ENCODE data around the gene G2E3. TPM values are rescaled to one million over a fixed set of nuclear protein-coding genes. Genes with fewer than 3 reads are reported as not detected.
"Not testable (repeated sequence)": the region's sequence is repeated elsewhere in the genome, so short reads cannot be mapped to it uniquely, and the experiment has no call there.

The G2E3 gene
- total and polyA plus RNA-seq, 2 of the 13 experiments (the other 11 are each of a cell fraction or from before 2014, with no cell fraction given): 22.8 to 63.0 TPM

- H3K4me3 ChIP-seq (replicated peaks in 1 of 3; ENCODE audit: insufficient read depth in 1 of 3, low read depth in 2 of 3, low read length in 3 of 3); CTCF ChIA-PET (ENCODE audit: low intra/inter-chr PET ratio, low total read pairs); H3K27me3 ChIP-seq (ENCODE audit: control insufficient read depth in 1 of 2, insufficient read depth in 2 of 2, low read length in 2 of 2); ATAC-seq; H2AFZ ChIP-seq (ENCODE audit: low read length); H3K4me1 ChIP-seq (ENCODE audit: insufficient read depth, low read length); in situ Hi-C loops (cut with HindIII; ENCODE audit: extremely low pct_ligation_motif_present, low pct_unique_long_range_greater_than_20kb); H3K79me2 ChIP-seq (ENCODE audit: insufficient read depth, low read length); H3K9me3 ChIP-seq (ENCODE audit: low read length); BruUV-seq (replicated peaks); H4K20me1 ChIP-seq (ENCODE audit: insufficient read depth, low read length); intact Hi-C loops (cut with micrococcal nuclease; ENCODE audit: unreplicated experiment); H3K36me3 ChIP-seq (replicated peaks in 1 of 2; ENCODE audit: control insufficient read depth in 1 of 2, insufficient read depth in 2 of 2, low read length in 2 of 2); FAIRE-seq; H3K27ac ChIP-seq (ENCODE audit: extremely low read length, insufficient read depth, low read length); H3K9ac ChIP-seq (ENCODE audit: insufficient read depth, low read depth, low read length); H3K4me2 ChIP-seq (ENCODE audit: low read depth, low read length); DNase-seq (ENCODE audit: low spot score); TF ChIP-seq NONO (CRISPR knock-in tag; conservative IDR thresholded peaks at IDR 0.05); FOXP1 (CRISPR knock-in tag; IDR thresholded peaks at IDR 0.05); ZBTB40 (CRISPR knock-in tag; IDR thresholded peaks at IDR 0.05): not testable (repeated sequence)
- POLR2A ChIA-PET: interaction anchor here (1.5 kb wide), 1 partner anchor 12 kb away, joined by 5 read pairs; the partner anchor contains the start of gene G2E3
- 21% methylated on average over 4 of the region's 4 CpGs for WGBS (ENCODE audit: low lambda C conversion rate)
- TF ChIP-seq NONO (IDR thresholded peaks at IDR 0.05) (peak; percentile 20; the same call in 1 of the 2 replicates), NFYB (CRISPR knock-in tag; IDR thresholded peaks at IDR 0.05) (peak; percentile 75), NFYC (CRISPR knock-in tag; IDR thresholded peaks at IDR 0.05) (peak; percentile 72), FOXP1 (IDR thresholded peaks at IDR 0.05) (peak; percentile 33; the same call in 1 of the 2 replicates), ZMYM4 (CRISPR knock-in tag; IDR thresholded peaks at IDR 0.05) (peak; percentile 53; the same call in 1 of the 2 replicates), ZNF724P (CRISPR knock-in tag; IDR thresholded peaks at IDR 0.05; ENCODE audit: borderline replicate concordance) (0 out of 2 replicates have a peak, but pooled peaks have one; percentile 56), ZBTB40 (IDR thresholded peaks at IDR 0.05) (0 out of 2 replicates have a peak, but pooled peaks have one; percentile 14), ZMYM2 (CRISPR knock-in tag; IDR thresholded peaks at IDR 0.05) (peak; percentile 47; the same call in 1 of the 2 replicates), HMGXB3 (CRISPR knock-in tag; IDR thresholded peaks at IDR 0.05; ENCODE audit: borderline replicate concordance) (0 out of 2 replicates have a peak, but pooled peaks have one; percentile 35), POGZ (CRISPR knock-in tag; IDR thresholded peaks at IDR 0.05) (0 out of 2 replicates have a peak, but pooled peaks have one; percentile 9)
Measured at GRCh38 chr14:30546735-30547134, 12.2 kb upstream of the G2E3 start.
